HEK293 (cell line): ENCODE results near the gene PRC1.

Source experiments
- CTCF ChIA-PET: fragments of 350-600 bp; formaldehyde crosslinking; extraction: SDS; loops from one replicate; lab custom pipeline; 2021; ENCODE audit warnings: antibody characterized with exemption; lab: Yijun Ruan, JAX
- POLR2A ChIA-PET: fragments of 300-600 bp; formaldehyde crosslinking; extraction: SDS; loops from one replicate; lab custom pipeline; 2020; ENCODE audit warnings: antibody characterized with exemption, inconsistent platforms; lab: Yijun Ruan, JAX
- H3K27ac ChIP-seq: fragments of 200-500 bp; sonication (Bioruptor generic); 2 replicates; pipeline ENCODE4 v1.5.1; 2014; ENCODE audit warnings: low read depth, low read length, control low read depth, inconsistent platforms; ENCODE audit errors: extremely low read depth
- H3K36me3 ChIP-seq, 2 experiments: fragments of 200-500 bp in 1 of 2; sonication (Bioruptor generic) in 1 of 2; 1 replicate in 1 of 2; 2 replicates in 1 of 2; pipeline ENCODE4 v1.5.1; 2014 to 2017; ENCODE audit warnings: inconsistent platforms in 2 of 2, low read length in 2 of 2; ENCODE audit not compliant: control insufficient read depth in 2 of 2, insufficient read depth in 1 of 2
- H3K4me1 ChIP-seq: fragments of 200-500 bp; sonication (Bioruptor generic); 2 replicates; pipeline ENCODE4 v1.5.1; 2014; ENCODE audit warnings: mild to moderate bottlenecking, low read length, inconsistent platforms; ENCODE audit not compliant: control insufficient read depth, insufficient read depth
- H3K4me3 ChIP-seq: 2 replicates; pipeline ENCODE4 v1.5.1; 2011; ENCODE audit warnings: low read depth, mild to moderate bottlenecking, control low read depth, low read length, moderate library complexity
- H3K9me3 ChIP-seq: fragments of 200-500 bp; sonication (Bioruptor generic); 2 replicates; pipeline ENCODE4 v1.5.1; 2014; ENCODE audit warnings: low read depth, low read length, inconsistent platforms; ENCODE audit not compliant: control insufficient read depth, insufficient read depth
- KLF7 ChIP-seq: fragments of 450-650 bp; formaldehyde crosslinking; IDR thresholded peaks from 2 replicates; pipeline ENCODE4 v1.5.1; 2016; ENCODE audit warnings: missing biosample characterization, missing genetic modification characterization, borderline replicate concordance
- KLF9 ChIP-seq: fragments of 450-650 bp; formaldehyde crosslinking; IDR thresholded peaks from 2 replicates; pipeline ENCODE4 v1.5.1; 2016; ENCODE audit warnings: missing biosample characterization, missing genetic modification characterization, low read depth
- MEIS1 ChIP-seq: sonication (generic); formaldehyde crosslinking; IDR thresholded peaks from 2 replicates; pipeline ENCODE4 v1.8.1; 2022; ENCODE audit warnings: missing genetic modification reagents, mild to moderate bottlenecking, borderline replicate concordance
- PATZ1 ChIP-seq: fragments of 450-650 bp; formaldehyde crosslinking; IDR thresholded peaks from 2 replicates; pipeline ENCODE4 v1.5.1; 2016; ENCODE audit warnings: missing biosample characterization, missing genetic modification characterization
- ZBTB44 ChIP-seq: fragments of 450-650 bp; IDR thresholded peaks from 2 replicates; pipeline ENCODE4 v1.5.1; 2018; ENCODE audit warnings: missing biosample characterization, mild to moderate bottlenecking, missing genetic modification characterization
- ZNF148 ChIP-seq: fragments of 450-650 bp; formaldehyde crosslinking; IDR thresholded peaks from 2 replicates; pipeline ENCODE4 v1.5.0; 2017; ENCODE audit warnings: missing biosample characterization, missing genetic modification characterization, borderline replicate concordance
- ZNF23 ChIP-seq: fragments of 450-650 bp; formaldehyde crosslinking; IDR thresholded peaks from 2 replicates; pipeline ENCODE4 v1.5.1; 2016; ENCODE audit warnings: missing biosample characterization, missing genetic modification characterization, borderline replicate concordance
- ZNF302 ChIP-seq: fragments of 450-650 bp; formaldehyde crosslinking; IDR thresholded peaks from 2 replicates; pipeline ENCODE4 v1.5.1; 2016; ENCODE audit warnings: missing biosample characterization, missing genetic modification characterization, low read depth
- ZNF404 ChIP-seq: fragments of 450-650 bp; formaldehyde crosslinking; IDR thresholded peaks from 2 replicates; pipeline ENCODE4 v1.5.1; 2017; ENCODE audit warnings: missing biosample characterization, missing genetic modification characterization
- ZNF416 ChIP-seq: fragments of 450-650 bp; formaldehyde crosslinking; IDR thresholded peaks from 2 replicates; pipeline ENCODE4 v1.5.1; 2016; ENCODE audit warnings: missing biosample characterization, missing genetic modification characterization
- ZNF433 ChIP-seq: fragments of 450-650 bp; formaldehyde crosslinking; IDR thresholded peaks from 2 replicates; pipeline ENCODE4 v1.5.1; 2016; ENCODE audit warnings: missing biosample characterization, missing genetic modification characterization, low read depth
- ZNF488 ChIP-seq: fragments of 450-650 bp; formaldehyde crosslinking; IDR thresholded peaks from 2 replicates; pipeline ENCODE4 v1.5.1; 2016; ENCODE audit warnings: missing biosample characterization, missing genetic modification characterization
- ZNF670 ChIP-seq: fragments of 450-650 bp; formaldehyde crosslinking; IDR thresholded peaks from 2 replicates; pipeline ENCODE4 v1.5.1; 2016; ENCODE audit warnings: missing biosample characterization, missing genetic modification characterization, low read depth
- ZNF768 ChIP-seq: fragments of 450-650 bp; formaldehyde crosslinking; IDR thresholded peaks from 2 replicates; pipeline ENCODE4 v1.5.1; 2018; ENCODE audit warnings: missing biosample characterization, mild to moderate bottlenecking, missing genetic modification characterization
- ZSCAN23 ChIP-seq: fragments of 450-650 bp; formaldehyde crosslinking; IDR thresholded peaks from 2 replicates; pipeline ENCODE4 v1.5.1; 2016; ENCODE audit warnings: missing biosample characterization, missing genetic modification characterization

Gene PRC1

GRCh38 chr15:90931828-90932659 is 62.3 kb downstream of the PRC1 start, which contains the start of gene HDDC3 (continued):
- no peak for TF ChIP-seq ZNF148
- peak; percentile 74 for TF ChIP-seq PATZ1 (tag by site-specific recombination)
- no peak for TF ChIP-seq ZNF302 (tag by site-specific recombination)
- TF ChIP-seq ZNF23 (tag by site-specific recombination), result no peak
- peak; percentile 80 for TF ChIP-seq KLF9 (tag by site-specific recombination)

- Histone ChIP-seq H3K27ac (peak overlapping the region; percentile 93), H3K4me1 (0 out of 2 replicates have a peak, but pooled peaks cover 2% of the 10 kb centered on the region)
- POLR2A ChIA-PET, result interaction anchor here (0.6 to 11.4 kb wide), 18 partner anchors 8 to 340 kb away, joined by 3 to 179 read pairs (median 4); partner anchors contain the start of genes BLM, MAN2A2, PRC1 and RCCD1
These were observed 62.8 kb downstream of the PRC1 start for GRCh38 chr15:90931575-90931827.

More at GRCh38 chr15:90931575-90931827, 62.8 kb downstream of the PRC1 start:
- Histone ChIP-seq H3K4me3 (peak overlapping the region; percentile 87), H3K36me3 (peaks cover 0 to 5% of the 10 kb centered on the region in 2 experiments; a peak in 1 of 3 replicates), H3K9me3 (no peaks in the 10 kb centered on the region)
- CTCF ChIA-PET, result interaction anchor here (0.6 to 11.7 kb wide), 41 partner anchors 8 to 730 kb away, joined by 3 to 163 read pairs (median 6); partner anchors contain the start of genes BLM, MAN2A2, RCCD1 and SEMA4B
- TF ChIP-seq ZBTB44 (tag by site-specific recombination), result no peak
- no peak for TF ChIP-seq PATZ1 (tag by site-specific recombination)
- TF ChIP-seq ZNF670 (tag by site-specific recombination), result no peak
- no peak for TF ChIP-seq MEIS1 (CRISPR knock-in tag)
- no peak for TF ChIP-seq ZNF416 (tag by site-specific recombination)
- TF ChIP-seq ZSCAN23, result no peak
- no peak for TF ChIP-seq KLF7 (tag by site-specific recombination)
- TF ChIP-seq ZNF768 (tag by site-specific recombination), result no peak
- no peak for TF ChIP-seq ZNF488 (tag by site-specific recombination)
- TF ChIP-seq ZNF404 (tag by site-specific recombination), result no peak
- no peak for TF ChIP-seq ZNF433
